Measurements from ENCODE around the gene ENO2. TPM values are rescaled to one million over a fixed set of nuclear protein-coding genes. Genes with fewer than 3 reads are reported as not detected.
A peak's percentile ranks its signal among the peaks of the same experiment; 100 is the strongest.
"Not testable (repeated sequence)": the region's sequence is repeated elsewhere in the genome, so short reads cannot be mapped to it uniquely, and the experiment has no call there.

Gene ENO2
- total RNA-seq, 4 donors from 2014 or later: 14.0 to 25.8 (median 15.9) TPM

DNA sequence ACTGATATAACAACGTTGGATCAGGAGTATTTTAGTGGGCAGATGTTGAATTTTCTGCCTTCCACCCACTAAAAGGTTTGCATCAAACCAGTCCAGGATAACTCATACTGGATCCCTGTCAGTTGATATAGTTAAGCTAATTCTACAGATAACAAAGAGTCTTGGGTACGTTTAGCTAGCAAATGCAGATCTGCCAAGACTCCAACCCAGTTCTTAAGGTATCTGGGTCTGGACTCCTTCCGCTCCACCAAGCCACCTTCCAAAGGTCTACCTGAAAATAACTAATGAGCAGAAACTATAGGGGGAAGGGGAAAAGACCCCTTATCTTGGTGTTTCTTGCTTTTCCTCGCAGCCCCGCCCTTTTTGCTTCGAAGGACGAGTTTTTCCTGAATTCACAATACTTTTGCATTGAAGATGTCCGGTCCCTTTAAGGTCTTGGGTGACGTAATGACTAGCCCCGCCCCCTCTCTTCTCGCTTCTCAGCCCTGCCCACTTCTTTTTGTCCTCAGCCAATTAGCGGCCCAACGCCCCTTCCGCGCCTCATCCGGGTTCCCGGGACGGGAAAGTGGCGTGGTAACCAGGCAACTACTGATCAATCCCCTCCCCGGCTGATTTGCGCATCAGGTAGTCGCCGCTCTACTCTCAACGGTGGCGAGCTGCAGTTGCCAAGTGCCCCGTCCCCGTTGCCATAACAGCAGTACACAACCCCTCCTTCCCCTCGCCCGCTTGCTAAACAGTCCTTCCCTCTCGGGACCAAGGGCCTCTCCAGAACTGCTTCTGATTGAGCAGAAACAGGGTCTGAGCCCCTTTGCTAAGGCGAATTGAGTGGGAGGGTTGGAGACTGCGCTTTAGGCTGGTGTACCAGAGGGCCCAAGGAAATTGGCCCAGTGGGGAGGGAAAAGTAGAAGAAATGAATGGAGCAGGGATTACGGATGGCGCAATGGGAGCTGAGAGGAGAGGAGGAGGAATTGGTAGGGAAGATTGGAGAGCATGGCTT is 9.8 kb upstream of the ENO2 start, which contains the start of gene LRRC23:
LRRC23 (plus strand) TSS at position 543 of the 997 bp plus-strand sequence. CDS start 812 bp downstream, outside the sequence.
- Histone ChIP-seq H3K27ac (peak within 1 kb of the TSS; percentile 68 to 95 (median 79)), H3K4me1 (peaks cover 0 to 25% (median 12%) of the 10 kb centered on the region in 4 donors), H3K4me3 (peak within 1 kb of the TSS; percentile 54 to 79 (median 58)), H3K9me3 (no peaks in the 10 kb centered on the region), H3K27me3 (no peaks in the 10 kb centered on the region), H3K36me3 (peaks cover 0 to 21% (median 5%) of the 10 kb centered on the region in 3 donors)
- TF ChIP-seq, protein P1, sequence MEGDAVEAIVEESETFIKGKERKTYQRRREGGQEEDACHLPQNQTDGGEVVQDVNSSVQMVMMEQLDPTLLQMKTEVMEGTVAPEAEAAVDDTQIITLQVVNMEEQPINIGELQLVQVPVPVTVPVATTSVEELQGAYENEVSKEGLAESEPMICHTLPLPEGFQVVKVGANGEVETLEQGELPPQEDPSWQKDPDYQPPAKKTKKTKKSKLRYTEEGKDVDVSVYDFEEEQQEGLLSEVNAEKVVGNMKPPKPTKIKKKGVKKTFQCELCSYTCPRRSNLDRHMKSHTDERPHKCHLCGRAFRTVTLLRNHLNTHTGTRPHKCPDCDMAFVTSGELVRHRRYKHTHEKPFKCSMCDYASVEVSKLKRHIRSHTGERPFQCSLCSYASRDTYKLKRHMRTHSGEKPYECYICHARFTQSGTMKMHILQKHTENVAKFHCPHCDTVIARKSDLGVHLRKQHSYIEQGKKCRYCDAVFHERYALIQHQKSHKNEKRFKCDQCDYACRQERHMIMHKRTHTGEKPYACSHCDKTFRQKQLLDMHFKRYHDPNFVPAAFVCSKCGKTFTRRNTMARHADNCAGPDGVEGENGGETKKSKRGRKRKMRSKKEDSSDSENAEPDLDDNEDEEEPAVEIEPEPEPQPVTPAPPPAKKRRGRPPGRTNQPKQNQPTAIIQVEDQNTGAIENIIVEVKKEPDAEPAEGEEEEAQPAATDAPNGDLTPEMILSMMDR (IDR thresholded peaks at IDR 0.05): peak in 1 of 5 experiments; percentile 61
- TF ChIP-seq POLR2A (IDR thresholded peaks at IDR 0.05): peak in 1 of 2 donors; percentile 77
- TF ChIP-seq EP300 (IDR thresholded peaks at IDR 0.05): peak; percentile 90 to 91
- DNase-seq (ENCODE audit: low spot score in 2 of 2): peak; percentile 96 to 99
- 4 to 5% methylated on average over 34 of the region's 34 CpGs for WGBS, 2 donors

DNA sequence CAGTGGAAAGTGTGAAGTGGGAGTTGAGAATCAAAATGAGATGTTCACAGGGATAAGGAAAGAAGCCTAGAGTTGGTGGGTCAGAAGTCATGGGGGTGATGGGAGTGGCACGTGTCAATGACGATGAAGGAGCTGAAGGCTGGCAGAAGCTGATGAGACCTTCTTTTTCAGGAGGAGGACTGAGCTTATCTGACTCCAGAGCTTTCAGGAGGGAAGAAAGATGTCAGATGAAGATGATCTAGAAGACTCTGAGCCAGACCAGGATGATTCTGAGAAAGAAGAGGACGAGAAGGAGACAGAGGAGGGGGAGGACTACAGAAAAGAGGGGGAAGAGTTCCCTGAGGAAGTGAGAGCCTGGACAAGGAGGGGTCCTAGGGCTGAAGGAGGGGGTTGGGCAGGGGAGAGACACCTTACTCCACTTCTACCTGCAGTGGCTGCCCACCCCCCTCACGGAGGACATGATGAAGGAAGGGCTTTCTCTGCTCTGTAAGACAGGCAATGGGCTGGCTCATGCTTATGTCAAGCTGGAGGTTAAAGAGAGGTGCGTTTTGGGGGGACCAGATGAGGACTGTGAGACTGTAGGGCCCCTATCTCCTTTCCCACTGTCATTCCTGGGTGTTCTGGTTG is 8.9 kb upstream of the ENO2 start:
- 56 to 58% methylated on average over 5 of the region's 5 CpGs for WGBS, 2 donors
- peaks cover 0 to 15% (median 9%) of the 10 kb centered on the region in 4 donors for H3K4me1 ChIP-seq
- TF ChIP-seq EP300 (IDR thresholded peaks at IDR 0.05) (no peak), POLR2A (IDR thresholded peaks at IDR 0.05) (no peak)
- TF ChIP-seq, protein P1 (IDR thresholded peaks at IDR 0.05): no peak
- H3K4me3 ChIP-seq: peak overlapping the region in 3 of 4 donors; percentile 55 to 79 (median 60)
- peak overlapping the region; percentile 68 to 95 (median 79) for H3K27ac ChIP-seq
- DNase-seq (ENCODE audit: low spot score in 2 of 2): no peak
- H3K27me3 ChIP-seq: no peaks in the 10 kb centered on the region
- peaks cover 0 to 21% (median 5%) of the 10 kb centered on the region in 3 donors for H3K36me3 ChIP-seq
- no peaks in the 10 kb centered on the region for H3K9me3 ChIP-seq

DNA sequence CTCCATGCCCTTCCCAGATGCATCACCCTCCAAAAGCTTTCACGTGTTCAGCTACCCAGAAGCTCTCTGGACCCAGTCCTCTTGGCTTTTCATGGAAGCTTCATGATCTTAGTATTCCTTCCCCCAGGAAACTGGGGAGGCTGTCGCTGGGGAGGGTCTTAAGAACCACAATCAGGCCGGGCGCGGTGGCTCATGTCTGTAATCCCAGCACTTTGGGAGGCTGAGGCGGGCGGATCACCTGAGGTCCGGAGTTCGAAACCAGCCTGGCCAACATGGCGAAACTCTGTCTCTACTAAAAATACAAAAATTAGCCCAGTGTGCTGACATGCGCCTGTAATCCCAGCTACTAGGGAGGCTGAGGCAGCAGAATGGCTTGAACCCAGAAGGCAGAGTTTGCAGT is 6.2 kb upstream of the ENO2 start:
- not testable (repeated sequence) for DNase-seq (ENCODE audit: low spot score in 2 of 2); H3K9me3 ChIP-seq
- WGBS, 2 donors: 97 to 98% methylated on average over 11 of the region's 11 CpGs

GRCh38 chr12:6909421-6910145 is 4.8 kb upstream of the ENO2 start:
- H3K4me3 ChIP-seq: no peak overlapping the region
- H3K27ac ChIP-seq: no peak overlapping the region
- H3K27me3 ChIP-seq: no peaks in the 10 kb centered on the region
- H3K4me1 ChIP-seq: peaks cover 0 to 17% (median 9%) of the 10 kb centered on the region in 4 donors
- WGBS, 2 donors: 81 to 85% methylated on average over 4 of the region's 4 CpGs
- H3K9me3 ChIP-seq: no peaks in the 10 kb centered on the region
- no peak for DNase-seq (ENCODE audit: low spot score in 2 of 2)
- TF ChIP-seq POLR2A (IDR thresholded peaks at IDR 0.05) (no peak), EP300 (IDR thresholded peaks at IDR 0.05) (no peak)
- TF ChIP-seq, protein P1 (IDR thresholded peaks at IDR 0.05): no peak
- H3K36me3 ChIP-seq: peaks cover 0 to 21% (median 5%) of the 10 kb centered on the region in 3 donors

More for the DNA sequence above, 6.2 kb upstream of the ENO2 start:
- not testable (repeated sequence) for H3K27ac ChIP-seq, H3K27me3 ChIP-seq, H3K4me3 ChIP-seq
- Histone ChIP-seq H3K36me3 (peaks cover 0 to 21% (median 5%) of the 10 kb centered on the region in 3 donors), H3K4me1 (peaks cover 0 to 15% (median 9%) of the 10 kb centered on the region in 4 donors)
